GM23338 (cell line): Measurements from ENCODE around the gene CENPP. TPM values are rescaled to one million over a fixed set of nuclear protein-coding genes. Genes with fewer than 3 reads are reported as not detected.

Experiments used
- ATAC-seq: fragments of 200-7000 bp; cut with Tn5 transposase; 3 replicates; pipeline ENCODE4 v1.9.1; 2020
- DNase-seq: peaks from one replicate; pipeline ENCODE4 v3.0.0-alpha.2; 2015; ENCODE audit warnings: low spot score
- H2AFZ ChIP-seq: fragments of 200-600 bp; sonication (generic); 2 replicates; pipeline ENCODE4 v1.8.0; 2016; ENCODE audit warnings: antibody characterized with exemption, mild to moderate bottlenecking, moderate library complexity
- H3F3A ChIP-seq: fragments of 200-600 bp; sonication (generic); replicated peaks from 2 replicates; pipeline ENCODE4 v1.8.0; 2017; ENCODE audit warnings: antibody characterized with exemption, mixed run types, low read depth
- H3K27ac ChIP-seq: fragments of 200-600 bp; sonication (generic); 2 replicates; pipeline ENCODE4 v1.6.1; 2016; ENCODE audit warnings: low read depth
- H3K27me3 ChIP-seq: fragments of 200-600 bp; sonication (generic); 2 replicates; pipeline ENCODE4 v1.8.0; 2016; ENCODE audit warnings: mild to moderate bottlenecking, mixed run types, moderate library complexity; ENCODE audit not compliant: insufficient read depth
- H3K36me3 ChIP-seq: fragments of 200-600 bp; sonication (generic); 2 replicates; pipeline ENCODE4 v1.8.0; 2016; ENCODE audit warnings: mild to moderate bottlenecking; ENCODE audit not compliant: insufficient read depth
- H3K4me1 ChIP-seq: fragments of 200-600 bp; sonication (generic); 2 replicates; pipeline ENCODE4 v1.8.0; 2016; ENCODE audit warnings: mild to moderate bottlenecking, moderate library complexity; ENCODE audit not compliant: insufficient read depth
- H3K4me2 ChIP-seq: fragments of 200-600 bp; sonication (generic); 2 replicates; pipeline ENCODE4 v1.7.1; 2017; ENCODE audit warnings: mixed run types
- H3K4me3 ChIP-seq: fragments of 200-600 bp; sonication (generic); 2 replicates; pipeline ENCODE4 v1.6.1; 2016; ENCODE audit warnings: mixed run types
- H3K79me2 ChIP-seq: fragments of 200-600 bp; sonication (generic); replicated peaks from 2 replicates; pipeline ENCODE4 v1.8.0; 2017; ENCODE audit warnings: mild to moderate bottlenecking; ENCODE audit not compliant: insufficient read depth
- H3K9me2 ChIP-seq: fragments of 200-600 bp; sonication (generic); 2 replicates; pipeline ENCODE4 v1.8.0; 2017; ENCODE audit not compliant: insufficient read depth
- H4K20me1 ChIP-seq: fragments of 200-600 bp; sonication (generic); replicated peaks from 2 replicates; pipeline ENCODE4 v1.8.0; 2017; ENCODE audit warnings: mild to moderate bottlenecking; ENCODE audit not compliant: insufficient read depth
- H3K27ac Mint-ChIP-seq: 2 replicates; pipeline ENCODE4 v1.8.0; 2020; ENCODE audit warnings: inconsistent platforms, mild to moderate bottlenecking, moderate library complexity, mixed read lengths
- H3K27me3 Mint-ChIP-seq: 3 replicates; pipeline ENCODE4 v1.8.0; 2022; ENCODE audit warnings: low read depth, mild to moderate bottlenecking, moderate library complexity, mixed read lengths, inconsistent platforms; ENCODE audit not compliant: insufficient read depth, poor library complexity
- H3K36me3 Mint-ChIP-seq: 3 replicates; pipeline ENCODE4 v1.8.0; 2021; ENCODE audit warnings: low read depth, mild to moderate bottlenecking, inconsistent platforms, moderate library complexity, mixed read lengths
- H3K4me1 Mint-ChIP-seq: 3 replicates; pipeline ENCODE4 v1.8.0; 2020; ENCODE audit warnings: mild to moderate bottlenecking, inconsistent platforms, mixed read lengths
- H3K4me3 Mint-ChIP-seq: 3 replicates; pipeline ENCODE4 v1.8.0; 2021; ENCODE audit warnings: moderate library complexity, mild to moderate bottlenecking, inconsistent platforms, mixed read lengths
- H3K9me3 Mint-ChIP-seq: 3 replicates; pipeline ENCODE4 v1.8.0; 2020; ENCODE audit warnings: moderate library complexity, mild to moderate bottlenecking, inconsistent platforms, mixed read lengths
- CTCF ChIP-seq, 2 experiments: fragments of 200-600 bp in 1 of 2; sonication (generic) in 1 of 2; conservative IDR thresholded peaks; 2 replicates each; pipeline versions ENCODE4 v1.5.1 to v1.6.1; 2016 to 2017; ENCODE audit warnings: antibody characterized with exemption in 2 of 2, low read depth in 2 of 2, mild to moderate bottlenecking in 2 of 2, moderate library complexity in 1 of 2
- ETS1 ChIP-seq: IDR thresholded peaks from 2 replicates; pipeline ENCODE4 v1.6.1; 2016; ENCODE audit warnings: antibody characterized with exemption
- EZH2 ChIP-seq: fragments of 200-600 bp; sonication (generic); IDR thresholded peaks from one replicate; pipeline ENCODE4 v1.8.0; 2017; ENCODE audit warnings: antibody characterized with exemption, mild to moderate bottlenecking, low read depth; ENCODE audit not compliant: unreplicated experiment
- EZH2phosphoT487 ChIP-seq: fragments of 200-600 bp; sonication (generic); IDR thresholded peaks from one replicate; pipeline ENCODE4 v1.8.1; 2018; ENCODE audit warnings: antibody characterized with exemption; ENCODE audit not compliant: unreplicated experiment
- POLR2AphosphoS5 ChIP-seq: IDR thresholded peaks from 2 replicates; pipeline ENCODE4 v1.6.1; 2016; ENCODE audit warnings: antibody characterized with exemption, low read depth
- STAT1 ChIP-seq: IDR thresholded peaks from one replicate; pipeline ENCODE4 v1.6.1; 2016; ENCODE audit warnings: antibody characterized with exemption; ENCODE audit not compliant: unreplicated experiment
- ZNF114 ChIP-seq: fragments of 250-450 bp; sonication (Bioruptor Pico); IDR thresholded peaks from 2 replicates; pipeline ENCODE4 v1.5.0; 2020; ENCODE audit warnings: mild to moderate bottlenecking, moderate library complexity
- ZNF462 ChIP-seq: fragments of 250-450 bp; sonication (Bioruptor Pico); IDR thresholded peaks from 2 replicates; pipeline ENCODE4 v1.5.0; 2020; ENCODE audit warnings: mild to moderate bottlenecking, moderate library complexity
- polyA plus RNA-seq: library from polyadenylated mRNA; unstranded; fragments of >200 nt; fragmentation: Nextera tagmentation; extraction: Ambion mirVana; gene quantifications from 2 replicates; pipeline ENCODE4 v1.2.1, GENCODE V29; 2016
- total RNA-seq: library from RNA; depleted of rRNA; stranded (reverse); fragments of >200 nt; shearing (Covaris generic); gene quantifications from 2 replicates; pipeline ENCODE4 v1.2.3, GENCODE V29; 2014

The CENPP gene
- total and polyA plus RNA-seq, 2 experiments from 2014 or later: 11.0 to 12.6 TPM

- TF ChIP-seq ZNF462 (no peak), POLR2AphosphoS5 (no peak), ZNF114 (CRISPR knock-in tag) (no peak), STAT1 (no peak)
Observed at GRCh38 chr9:92385477-92385876, 59.7 kb downstream of the CENPP start (continued).

GRCh38 chr9:92385953-92386352 is 60.2 kb downstream of the CENPP start:
- Mint-ChIP-seq H3K9me3 (no peaks in the 10 kb centered on the region), H3K27ac (no peak overlapping the region), H3K4me1 (peaks cover 1% of the 10 kb centered on the region; the same call in 1 of the 3 replicates), H3K4me3 (no peak overlapping the region), H3K36me3 (no peaks in the 10 kb centered on the region), H3K27me3 (no peaks in the 10 kb centered on the region)
- no peak overlapping the region for H2AFZ ChIP-seq
- no peak for ATAC-seq
- no peaks in the 10 kb centered on the region for H3K36me3 ChIP-seq
- H3K9me2 ChIP-seq: no peaks in the 10 kb centered on the region
- no peaks in the 10 kb centered on the region for H3K27me3 ChIP-seq
- H3K4me3 ChIP-seq: no peak overlapping the region
- H4K20me1 ChIP-seq: no peaks in the 10 kb centered on the region
- H3K4me2 ChIP-seq: no peak overlapping the region
- DNase-seq: no peak
- no peaks in the 10 kb centered on the region for H3K4me1 ChIP-seq
- H3K27ac ChIP-seq: no peak overlapping the region
- no peaks in the 10 kb centered on the region for H3F3A ChIP-seq
- no peaks in the 10 kb centered on the region for H3K79me2 ChIP-seq
- no peak for TF ChIP-seq EZH2phosphoT487
- no peak for TF ChIP-seq CTCF (conservative IDR thresholded peaks at IDR 0.05; ENCODE audit: low read depth in 2 of 2)
- TF ChIP-seq EZH2: no peak
- TF ChIP-seq ETS1: no peak
- no peak for TF ChIP-seq ZNF114 (CRISPR knock-in tag)
- no peak for TF ChIP-seq STAT1
